Measurements from ENCODE around the gene CANT1. TPM values are rescaled to one million over a fixed set of nuclear protein-coding genes. Genes with fewer than 3 reads are reported as not detected.

Gene CANT1
- total RNA-seq, 1 experiment from 2014 or later = 97.1 TPM

GRCh38 chr17:78944026-78944425, 65.5 kb downstream of the CANT1 start:
- ChIA-PET POLR2A (interaction anchor here (1.4 kb wide), 1 partner anchor 10 kb away, joined by 4 read pairs; no protein-coding TSS in a partner anchor), RAD21 (ENCODE audit: low non-redundant PET in 1 of 2, low total read pairs in 2 of 2, uncharacterized antibody in 2 of 2, unreplicated experiment in 2 of 2) (interaction anchor here in 1 of 2 experiments (0.6 kb wide), 1 partner anchor 19 kb away, joined by 3 read pairs; no protein-coding TSS in a partner anchor), CTCF (interaction anchor here (1.0 kb wide), 1 partner anchor 78 kb away, joined by 3 read pairs; no protein-coding TSS in a partner anchor)
- H3K36me3 ChIP-seq (ENCODE audit: control insufficient read depth in 1 of 2, insufficient read depth in 2 of 2, low read length in 2 of 2) = no peaks in the 10 kb centered on the region
- H4K20me1 ChIP-seq (ENCODE audit: insufficient read depth) = no peaks in the 10 kb centered on the region
- no peak overlapping the region for H3K4me2 ChIP-seq (ENCODE audit: low read length)
- no peak for TF ChIP-seq MAX (IDR thresholded peaks at IDR 0.05)
- TF ChIP-seq, protein P1, sequence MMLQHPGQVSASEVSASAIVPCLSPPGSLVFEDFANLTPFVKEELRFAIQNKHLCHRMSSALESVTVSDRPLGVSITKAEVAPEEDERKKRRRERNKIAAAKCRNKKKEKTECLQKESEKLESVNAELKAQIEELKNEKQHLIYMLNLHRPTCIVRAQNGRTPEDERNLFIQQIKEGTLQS (IDR thresholded peaks at IDR 0.05) = no peak
- no peak for TF ChIP-seq ZFX (IDR thresholded peaks at IDR 0.05)
- TF ChIP-seq POLR2AphosphoS5 (IDR thresholded peaks at IDR 0.05; ENCODE audit: low read depth, low read length) = no peak
- TF ChIP-seq TCF7L2 (IDR thresholded peaks at IDR 0.05; ENCODE audit: borderline replicate concordance, extremely low read depth, insufficient read depth, insufficient read length) = no peak
- no peak for TF ChIP-seq SRF (IDR thresholded peaks at IDR 0.05; ENCODE audit: low read depth)
- no peak for TF ChIP-seq SP1 (IDR thresholded peaks at IDR 0.05; ENCODE audit: low read depth)
- no peak for TF ChIP-seq CBX3 (IDR thresholded peaks at IDR 0.05; ENCODE audit: low read depth)
- TF ChIP-seq EZH2 (IDR thresholded peaks at IDR 0.05) = no peak
- no TSS peak for BruUV-seq (replicated peaks)
- H3K9ac ChIP-seq (ENCODE audit: low read length) = no peak overlapping the region
- no peaks in the 10 kb centered on the region for H3K79me2 ChIP-seq (ENCODE audit: insufficient read depth, low read length)
- no peaks in the 10 kb centered on the region for H3K27me3 ChIP-seq (ENCODE audit: insufficient read depth, low read length)
- H3K4me1 ChIP-seq (ENCODE audit: control insufficient read depth in 1 of 2, insufficient read depth in 2 of 2, low read length in 2 of 2) = peaks cover 15 to 31% of the 10 kb centered on the region in 2 experiments
- ATAC-seq (no peak), DNase-seq (ENCODE audit: low read depth, low spot score) (no peak)
- no peaks in the 10 kb centered on the region for H3K9me2 ChIP-seq (ENCODE audit: insufficient read depth)
- intact Hi-C loops (cut with micrococcal nuclease) = no loop called here
- H3K4me3 ChIP-seq (replicated peaks in 1 of 2; ENCODE audit: low read depth in 1 of 2, low read length in 2 of 2) = no peak overlapping the region
- no peak overlapping the region for H2AFZ ChIP-seq (ENCODE audit: low read depth, low read length, poor library complexity, severe bottlenecking)
- no peak overlapping the region for H3K27ac ChIP-seq (ENCODE audit: low read depth, low read length)
- no peaks in the 10 kb centered on the region for H3K9me3 ChIP-seq (ENCODE audit: control insufficient read depth in 1 of 2, insufficient read depth in 1 of 2, low read depth in 1 of 2, low read length in 2 of 2)

Other genes starting within 250 kb of the CANT1 start
- 34.3 TPM for gene CYTH1, start 227.5 kb downstream of the CANT1 start, total RNA-seq (2021; ENCODE audit: unreplicated experiment)
- 104 TPM for gene USP36, start 168.9 kb downstream of the CANT1 start, total RNA-seq (2021; ENCODE audit: unreplicated experiment)
- gene CEP295NL, start 106.6 kb downstream of the CANT1 start, total RNA-seq (2021; ENCODE audit: unreplicated experiment) = 1.9 TPM
- gene TIMP2, start 84.4 kb downstream of the CANT1 start, total RNA-seq (2021; ENCODE audit: unreplicated experiment) = 64.8 TPM
- 389 TPM for gene LGALS3BP, start 29.8 kb downstream of the CANT1 start, total RNA-seq (2021; ENCODE audit: unreplicated experiment)
- 4.0 TPM for gene C1QTNF1, start 14.4 kb upstream of the CANT1 start, total RNA-seq (2021; ENCODE audit: unreplicated experiment)
- gene ENGASE, start 65.1 kb upstream of the CANT1 start, total RNA-seq (2021; ENCODE audit: unreplicated experiment) = 54.2 TPM

All from HCT116 (cell line).